ENCODE data around the gene TMC1.
"Not testable (repeated sequence)": the region's sequence is repeated elsewhere in the genome, so short reads cannot be mapped to it uniquely, and the experiment has no call there.

The TMC1 gene

GRCh38 chr9:72476617-72477437 lies 44.6 kb upstream of the TMC1 start:
- DNase-seq = peak; percentile 91 to 96
- no CpG with 5 or more reads among the region's 2 CpGs for WGBS (ENCODE audit: extremely low coverage, insufficient coverage, insufficient read length)
- Histone ChIP-seq H3K27me3 (ENCODE audit: insufficient read depth, low read length) (no peaks in the 10 kb centered on the region), H3K18ac (ENCODE audit: low read length) (no peak overlapping the region), H4K12ac (ENCODE audit: low read depth, low read length) (no peak overlapping the region), H3K4ac (ENCODE audit: low read depth, low read length) (no peak overlapping the region), H3K36me3 (ENCODE audit: control insufficient read depth in 1 of 2, insufficient read depth in 2 of 2, low read length in 2 of 2) (no peaks in the 10 kb centered on the region), H3K9ac (ENCODE audit: low read length) (no peak overlapping the region), H3K79me2 (ENCODE audit: control insufficient read depth, insufficient read depth, low read length, poor library complexity) (no peaks in the 10 kb centered on the region), H3K4me2 (ENCODE audit: low read length) (no peak overlapping the region), H3K4me1 (ENCODE audit: control insufficient read depth in 1 of 2, insufficient read depth in 2 of 2, low read length in 2 of 2) (peaks cover 2% of the 10 kb centered on the region in 2 experiments), H2BK12ac (ENCODE audit: low read length) (no peak overlapping the region), H3K4me3 (ENCODE audit: low read depth, low read length) (no peak overlapping the region), H2BK120ac (ENCODE audit: insufficient read depth, low read length, poor library complexity) (no peak overlapping the region), H4K8ac (ENCODE audit: low read depth, low read length) (no peak overlapping the region), H2AK5ac (ENCODE audit: low read length) (no peak overlapping the region), H3K27ac (ENCODE audit: low read depth, low read length) (no peak overlapping the region), H3K23ac (ENCODE audit: low read length) (no peak overlapping the region), H2BK5ac (ENCODE audit: low read depth, low read length, poor library complexity) (no peak overlapping the region), H3K9me3 (ENCODE audit: insufficient read depth, low read depth, low read length) (no peaks in the 10 kb centered on the region), H4K91ac (ENCODE audit: low read depth, low read length) (no peak overlapping the region), H3K14ac (ENCODE audit: low read length) (no peak overlapping the region), H2AFZ (ENCODE audit: insufficient read depth, low read length, poor library complexity) (no peak overlapping the region), H3K79me1 (ENCODE audit: low read length) (peaks cover 6% of the 10 kb centered on the region)

- H3K23ac ChIP-seq (ENCODE audit: low read length) = no peak overlapping the region
- H4K91ac ChIP-seq (ENCODE audit: low read depth, low read length) = peak overlapping the region; percentile 36
- H4K12ac ChIP-seq (ENCODE audit: low read depth, low read length) = no peak overlapping the region
- H3K18ac ChIP-seq (ENCODE audit: low read length) = peak overlapping the region; percentile 16
- peak overlapping the region; percentile 55 for H2BK5ac ChIP-seq (ENCODE audit: low read depth, low read length, poor library complexity)
- H2BK12ac ChIP-seq (ENCODE audit: low read length) = peak overlapping the region; percentile 44
- H3K4me3 ChIP-seq (ENCODE audit: low read depth, low read length) = no peak overlapping the region
- H3K27me3 ChIP-seq (ENCODE audit: insufficient read depth, low read length) = no peaks in the 10 kb centered on the region
- H3K79me1 ChIP-seq (ENCODE audit: low read length) = peaks cover 6% of the 10 kb centered on the region
- H3K27ac ChIP-seq (ENCODE audit: low read depth, low read length) = peak overlapping the region; percentile 86
- no peak overlapping the region for H3K4ac ChIP-seq (ENCODE audit: low read depth, low read length)
- no peaks in the 10 kb centered on the region for H3K9me3 ChIP-seq (ENCODE audit: insufficient read depth, low read depth, low read length)
- WGBS (ENCODE audit: extremely low coverage, insufficient coverage, insufficient read length) = no CpG with 5 or more reads among the region's 4 CpGs
- no peaks in the 10 kb centered on the region for H3K36me3 ChIP-seq (ENCODE audit: control insufficient read depth in 1 of 2, insufficient read depth in 2 of 2, low read length in 2 of 2)
- no peak overlapping the region for H3K9ac ChIP-seq (ENCODE audit: low read length)
- DNase-seq = peak; percentile 88 to 95
- no peaks in the 10 kb centered on the region for H3K79me2 ChIP-seq (ENCODE audit: control insufficient read depth, insufficient read depth, low read length, poor library complexity)
- no peak overlapping the region for H4K8ac ChIP-seq (ENCODE audit: low read depth, low read length)
- peaks cover 2% of the 10 kb centered on the region in 2 experiments for H3K4me1 ChIP-seq (ENCODE audit: control insufficient read depth in 1 of 2, insufficient read depth in 2 of 2, low read length in 2 of 2)
- H2AK5ac ChIP-seq (ENCODE audit: low read length) = no peak overlapping the region
- H2BK120ac ChIP-seq (ENCODE audit: insufficient read depth, low read length, poor library complexity) = peak overlapping the region; percentile 3
- H3K4me2 ChIP-seq (ENCODE audit: low read length) = peak overlapping the region; percentile 30
- peak overlapping the region; percentile 36 for H3K14ac ChIP-seq (ENCODE audit: low read length)
- H2AFZ ChIP-seq (ENCODE audit: insufficient read depth, low read length, poor library complexity) = no peak overlapping the region
Measured at GRCh38 chr9:72477930-72478518, 43.4 kb upstream of the TMC1 start.

GRCh38 chr9:72478966-72479365 lies 42.4 kb upstream of the TMC1 start:
- Histone ChIP-seq H2BK12ac (ENCODE audit: low read length) (no peak overlapping the region), H3K4me3 (ENCODE audit: low read depth, low read length) (no peak overlapping the region), H3K9me3 (ENCODE audit: insufficient read depth, low read depth, low read length) (no peaks in the 10 kb centered on the region), H3K23ac (ENCODE audit: low read length) (no peak overlapping the region), H3K4me2 (ENCODE audit: low read length) (no peak overlapping the region), H4K8ac (ENCODE audit: low read depth, low read length) (no peak overlapping the region), H4K12ac (ENCODE audit: low read depth, low read length) (no peak overlapping the region), H3K9ac (ENCODE audit: low read length) (no peak overlapping the region), H3K79me2 (ENCODE audit: control insufficient read depth, insufficient read depth, low read length, poor library complexity) (no peaks in the 10 kb centered on the region), H3K36me3 (ENCODE audit: control insufficient read depth in 1 of 2, insufficient read depth in 2 of 2, low read length in 2 of 2) (no peaks in the 10 kb centered on the region), H3K27me3 (ENCODE audit: insufficient read depth, low read length) (no peaks in the 10 kb centered on the region), H4K91ac (ENCODE audit: low read depth, low read length) (no peak overlapping the region), H3K4ac (ENCODE audit: low read depth, low read length) (no peak overlapping the region), H2BK5ac (ENCODE audit: low read depth, low read length, poor library complexity) (no peak overlapping the region), H3K18ac (ENCODE audit: low read length) (no peak overlapping the region), H2AFZ (ENCODE audit: insufficient read depth, low read length, poor library complexity) (no peak overlapping the region), H2BK120ac (ENCODE audit: insufficient read depth, low read length, poor library complexity) (no peak overlapping the region), H3K27ac (ENCODE audit: low read depth, low read length) (no peak overlapping the region), H3K4me1 (ENCODE audit: control insufficient read depth in 1 of 2, insufficient read depth in 2 of 2, low read length in 2 of 2) (peaks cover 2% of the 10 kb centered on the region in 2 experiments), H3K14ac (ENCODE audit: low read length) (no peak overlapping the region), H2AK5ac (ENCODE audit: low read length) (no peak overlapping the region), H3K79me1 (ENCODE audit: low read length) (peaks cover 6% of the 10 kb centered on the region)
- WGBS (ENCODE audit: extremely low coverage, insufficient coverage, insufficient read length) = no CpG with 5 or more reads among the region's 1 CpG
- no peak for DNase-seq

GRCh38 chr9:72480261-72480660 lies 41.1 kb upstream of the TMC1 start:
- not testable (repeated sequence) for H4K8ac ChIP-seq (ENCODE audit: low read depth, low read length); H3K4me1 ChIP-seq (ENCODE audit: control insufficient read depth in 1 of 2, insufficient read depth in 2 of 2, low read length in 2 of 2); H3K79me2 ChIP-seq (ENCODE audit: control insufficient read depth, insufficient read depth, low read length, poor library complexity); H3K27ac ChIP-seq (ENCODE audit: low read depth, low read length); H4K12ac ChIP-seq (ENCODE audit: low read depth, low read length); H3K14ac ChIP-seq (ENCODE audit: low read length); H3K4me3 ChIP-seq (ENCODE audit: low read depth, low read length); H3K27me3 ChIP-seq (ENCODE audit: insufficient read depth, low read length); H3K23ac ChIP-seq (ENCODE audit: low read length); H3K9me3 ChIP-seq (ENCODE audit: insufficient read depth, low read depth, low read length); H3K18ac ChIP-seq (ENCODE audit: low read length); H3K9ac ChIP-seq (ENCODE audit: low read length); H3K4ac ChIP-seq (ENCODE audit: low read depth, low read length); H2BK5ac ChIP-seq (ENCODE audit: low read depth, low read length, poor library complexity); H3K4me2 ChIP-seq (ENCODE audit: low read length); H3K36me3 ChIP-seq (ENCODE audit: control insufficient read depth in 1 of 2, insufficient read depth in 2 of 2, low read length in 2 of 2); H3K79me1 ChIP-seq (ENCODE audit: low read length); DNase-seq
- peak overlapping the region; percentile 76 for H4K91ac ChIP-seq (ENCODE audit: low read depth, low read length)
- H2BK120ac ChIP-seq (ENCODE audit: insufficient read depth, low read length, poor library complexity) = peak overlapping the region; percentile 40
- no CpG with 5 or more reads among the region's 25 CpGs for WGBS (ENCODE audit: extremely low coverage, insufficient coverage, insufficient read length)
- peak overlapping the region; percentile 76 for H2AK5ac ChIP-seq (ENCODE audit: low read length)
- H2AFZ ChIP-seq (ENCODE audit: insufficient read depth, low read length, poor library complexity) = peak overlapping the region; percentile 30
- H2BK12ac ChIP-seq (ENCODE audit: low read length) = peak overlapping the region; percentile 51

Measured in trophoblast cell (in vitro differentiated cells and primary cell).